Naive thymus-derived CD4-positive, alpha-beta T cell (primary cell): ENCODE data around the gene DGKZ. TPM values are rescaled to one million over a fixed set of nuclear protein-coding genes. Genes with fewer than 3 reads are reported as not detected.
A peak's percentile ranks its signal among the peaks of the same experiment; 100 is the strongest.

Experiments used
- ATAC-seq: fragments of 150-1000 bp; cut with Tn5 transposase; 2 replicates; pipeline ENCODE4 v1.10.0; 2021; ENCODE audit warnings: mild to moderate bottlenecking, moderate library complexity
- CTCF ChIA-PET: fragments of 350-600 bp; sonication (Branson Sonifier 250); formaldehyde crosslinking; loops from one replicate; lab custom pipeline; 2021; ENCODE audit warnings: antibody characterized with exemption; lab: Charles Lee
- POLR2A ChIA-PET: fragments of 350-600 bp; sonication (Branson Sonifier 250); formaldehyde crosslinking; loops from one replicate; lab custom pipeline; 2021; ENCODE audit warnings: antibody characterized with exemption, inconsistent platforms; lab: Charles Lee
- DNase-seq, 9 donors: peaks; one replicate each; pipeline versions ENCODE4 v3.0.0 to v3.0.0-alpha.2; 2020 to 2022; ENCODE audit warnings: mixed read lengths in 1 of 9
- H3K27ac ChIP-seq: one replicate; pipeline ENCODE4 v1.7.0; 2013; ENCODE audit warnings: mild to moderate bottlenecking, low read depth, low read length, moderate library complexity
- H3K27me3 ChIP-seq, 2 donors: one replicate each; pipeline ENCODE4 v1.7.0; 2013; ENCODE audit warnings: low read length in 2 of 2, mild to moderate bottlenecking in 2 of 2, moderate library complexity in 2 of 2; ENCODE audit not compliant: control insufficient read depth in 2 of 2, insufficient read depth in 2 of 2
- H3K36me3 ChIP-seq, 3 experiments: 1 replicate in 2 of 3; 2 replicates in 1 of 3; pipeline ENCODE4 v1.7.0; 2013; ENCODE audit warnings: low read length in 3 of 3, mild to moderate bottlenecking in 3 of 3, moderate library complexity in 1 of 3; ENCODE audit not compliant: insufficient read depth in 3 of 3, control insufficient read depth in 2 of 3
- H3K4me1 ChIP-seq, 2 donors: one replicate each; pipeline ENCODE4 v1.7.0; 2013; ENCODE audit warnings: low read length in 2 of 2, mild to moderate bottlenecking in 2 of 2, moderate library complexity in 1 of 2; ENCODE audit not compliant: control insufficient read depth in 2 of 2, insufficient read depth in 2 of 2
- H3K4me3 ChIP-seq: 2 replicates; pipeline ENCODE4 v1.7.0; 2013; ENCODE audit warnings: mild to moderate bottlenecking, low read length
- H3K9me3 ChIP-seq, 3 experiments: 1 replicate in 2 of 3; 2 replicates in 1 of 3; pipeline ENCODE4 v1.7.0; 2013; ENCODE audit warnings: low read length in 3 of 3; ENCODE audit not compliant: control insufficient read depth in 2 of 3
- H3K27ac Mint-ChIP-seq, 9 donors: one replicate each; pipeline ENCODE4 v1.8.0; 2020 to 2022; ENCODE audit warnings: mixed read lengths in 9 of 9, mild to moderate bottlenecking in 8 of 9, moderate library complexity in 5 of 9, inconsistent platforms in 2 of 9
- H3K27me3 Mint-ChIP-seq, 5 donors: one replicate each; pipeline ENCODE4 v1.8.0; 2021 to 2022; ENCODE audit warnings: mixed read lengths in 5 of 5, mild to moderate bottlenecking in 1 of 5
- H3K36me3 Mint-ChIP-seq, 5 donors: one replicate each; pipeline ENCODE4 v1.8.0; 2020 to 2022; ENCODE audit warnings: mixed read lengths in 5 of 5, mild to moderate bottlenecking in 3 of 5, inconsistent platforms in 1 of 5
- H3K4me1 Mint-ChIP-seq, 7 donors: one replicate each; pipeline ENCODE4 v1.8.0; 2020 to 2022; ENCODE audit warnings: mixed read lengths in 7 of 7, mild to moderate bottlenecking in 3 of 7, inconsistent platforms in 1 of 7
- H3K4me3 Mint-ChIP-seq, 10 donors: one replicate each; pipeline ENCODE4 v1.8.0; 2020 to 2022; ENCODE audit warnings: mild to moderate bottlenecking in 10 of 10, mixed read lengths in 10 of 10, moderate library complexity in 6 of 10, inconsistent platforms in 2 of 10
- H3K9me3 Mint-ChIP-seq, 11 donors: one replicate each; pipeline ENCODE4 v1.8.0; 2020 to 2022; ENCODE audit warnings: mixed read lengths in 11 of 11, mild to moderate bottlenecking in 4 of 11, inconsistent platforms in 1 of 11, moderate library complexity in 1 of 11
- intact Hi-C, 2 donors: fragments of 100-400 bp; cut with micrococcal nuclease; formaldehyde crosslinking; loops; one replicate each; pipeline ENCODE4 v1.15.1; 2023
- microRNA-seq: library from miRNA; unstranded; fragments of <30 nt; microRNA quantifications from one replicate; pipeline ENCODE4 v1.2.0, GENCODE V29; 2022; ENCODE audit warnings: borderline microRNAs expressed
- polyA plus RNA-seq, 2 donors: library from polyadenylated mRNA; unstranded; fragments of 300-500 nt; fragmentation: Illumina TruSeq; gene quantifications; one replicate each; pipeline ENCODE4 v1.2.3, GENCODE V29; 2021
- total RNA-seq, 6 experiments: library from RNA in 5 of 6; stranded (reverse) in 5 of 6; gene quantifications; 1 replicate in 5 of 6; 2 replicates in 1 of 6; pipeline ENCODE4 v1.2.3 and lab custom pipeline; 2021 to 2026

DGKZ gene
- total and polyA plus RNA-seq, 7 experiments from 2014 or later, result 41.5 to 291 (median 261) TPM

- H3K27me3 Mint-ChIP-seq, result no peaks in the 10 kb centered on the region
- H3K36me3 ChIP-seq, result peaks cover 0 to 46% (median 5%) of the 10 kb centered on the region in 3 experiments
- H3K27me3 ChIP-seq, result no peaks in the 10 kb centered on the region
- peaks cover 0 to 4% (median 0%) of the 10 kb centered on the region in 7 donors for H3K4me1 Mint-ChIP-seq
- ATAC-seq, result no peak
- no peak overlapping the region for H3K4me3 Mint-ChIP-seq
- ChIA-PET POLR2A (no interaction called here), CTCF (no interaction called here)
- H3K4me3 ChIP-seq, result no peak overlapping the region
- intact Hi-C loops, result no loop called here
- peaks cover 6 to 72% (median 39%) of the 10 kb centered on the region in 5 donors for H3K36me3 Mint-ChIP-seq
- no peak for DNase-seq
- no peaks in the 10 kb centered on the region for H3K9me3 Mint-ChIP-seq
- no peaks in the 10 kb centered on the region for H3K9me3 ChIP-seq
- no peaks in the 10 kb centered on the region for H3K4me1 ChIP-seq
- H3K27ac ChIP-seq, result no peak overlapping the region
- H3K27ac Mint-ChIP-seq, result peak overlapping the region in 3 of 9 donors; percentile 37 to 68 (median 67)
Observed at GRCh38 chr11:46422588-46422987, 75.3 kb downstream of the DGKZ start.

- peaks cover 9 to 65% (median 31%) of the 10 kb centered on the region in 5 donors for H3K36me3 Mint-ChIP-seq
- H3K27me3 Mint-ChIP-seq, result no peaks in the 10 kb centered on the region
- H3K9me3 Mint-ChIP-seq, result no peaks in the 10 kb centered on the region
- Histone ChIP-seq H3K9me3 (no peaks in the 10 kb centered on the region), H3K4me3 (no peak overlapping the region), H3K27ac (no peak overlapping the region), H3K27me3 (no peaks in the 10 kb centered on the region), H3K4me1 (no peaks in the 10 kb centered on the region), H3K36me3 (peaks cover 2 to 45% (median 5%) of the 10 kb centered on the region in 3 experiments)
- no peak for ATAC-seq
- POLR2A ChIA-PET, result no interaction called here
- DNase-seq, result no peak
- no peak overlapping the region for H3K4me3 Mint-ChIP-seq
- H3K27ac Mint-ChIP-seq, result no peak overlapping the region
- CTCF ChIA-PET, result no interaction called here
- H3K4me1 Mint-ChIP-seq, result peaks cover 0 to 2% (median 0%) of the 10 kb centered on the region in 7 donors
- intact Hi-C loops, result no loop called here
Observed at GRCh38 chr11:46426233-46426991, 79.1 kb downstream of the DGKZ start.

GRCh38 chr11:46427364-46427763 lies 80.1 kb downstream of the DGKZ start:
- peak overlapping the region in 1 of 9 donors; percentile 26 for H3K27ac Mint-ChIP-seq
- CTCF ChIA-PET, result no interaction called here
- ATAC-seq, result no peak

GRCh38 chr11:46429717-46430116 lies 82.5 kb downstream of the DGKZ start:
- H3K27ac Mint-ChIP-seq, result no peak overlapping the region

More at GRCh38 chr11:46427364-46427763, 80.1 kb downstream of the DGKZ start:
- Histone ChIP-seq H3K4me3 (no peak overlapping the region), H3K4me1 (no peaks in the 10 kb centered on the region), H3K36me3 (peaks cover 5 to 43% (median 5%) of the 10 kb centered on the region in 3 experiments), H3K9me3 (no peaks in the 10 kb centered on the region), H3K27ac (no peak overlapping the region), H3K27me3 (no peaks in the 10 kb centered on the region)
- intact Hi-C loops, result no loop called here
- DNase-seq, result no peak
- Mint-ChIP-seq H3K27me3 (no peaks in the 10 kb centered on the region), H3K4me1 (no peaks in the 10 kb centered on the region), H3K36me3 (peaks cover 10 to 67% (median 30%) of the 10 kb centered on the region in 5 donors), H3K9me3 (no peaks in the 10 kb centered on the region), H3K4me3 (no peak overlapping the region)
- POLR2A ChIA-PET, result no interaction called here

More at GRCh38 chr11:46429717-46430116, 82.5 kb downstream of the DGKZ start:
- ATAC-seq (no peak), DNase-seq (no peak)
- Histone ChIP-seq H3K9me3 (no peaks in the 10 kb centered on the region), H3K4me1 (no peaks in the 10 kb centered on the region), H3K4me3 (no peak overlapping the region), H3K27ac (no peak overlapping the region), H3K36me3 (peaks cover 5 to 58% (median 9%) of the 10 kb centered on the region in 3 experiments), H3K27me3 (no peaks in the 10 kb centered on the region)
- Mint-ChIP-seq H3K4me3 (no peak overlapping the region), H3K36me3 (peaks cover 4 to 69% (median 39%) of the 10 kb centered on the region in 5 donors), H3K9me3 (no peaks in the 10 kb centered on the region), H3K4me1 (no peaks in the 10 kb centered on the region), H3K27me3 (no peaks in the 10 kb centered on the region)
- intact Hi-C loops, result no loop called here
- ChIA-PET POLR2A (no interaction called here), CTCF (no interaction called here)

Small RNAs within 50 kb of the gene (microRNA-seq; reads per million reads assigned to microRNA genes)
- not detected for gene MIR4688

Other genes starting within 250 kb of the DGKZ start
- 10 to 100 TPM; 50.0 to 88.5 (median 56.6) TPM for gene PHF21A, start 226.0 kb upstream of the DGKZ start, total RNA-seq
- 1 to 10 TPM; 7.2 to 7.8 TPM for gene PHF21A, start 226.0 kb upstream of the DGKZ start, polyA plus RNA-seq
- not detected for gene CREB3L1, start 69.8 kb upstream of the DGKZ start, total RNA-seq
- gene CREB3L1, start 69.8 kb upstream of the DGKZ start, polyA plus RNA-seq, result not detected
- gene MDK, start 34.2 kb downstream of the DGKZ start, total RNA-seq, result 10 to 100 TPM in 2 of 5 experiments, 1 to 10 TPM in 3; 4.9 to 13.5 (median 8.8) TPM
- under 1 TPM in 1 of 2 donors, not detected in 1; 0.35 TPM for gene MDK, start 34.2 kb downstream of the DGKZ start, polyA plus RNA-seq
- 1 to 10 TPM in 2 of 5 experiments, under 1 TPM in 1, not detected in 2; 0.48 to 3.5 (median 3.1) TPM for gene CHRM4, start 44.3 kb downstream of the DGKZ start, total RNA-seq
- gene CHRM4, start 44.3 kb downstream of the DGKZ start, polyA plus RNA-seq, result under 1 TPM; 0.15 to 0.17 TPM
- 10 to 100 TPM; 38.1 to 48.7 (median 44.6) TPM for gene AMBRA1, start 246.6 kb downstream of the DGKZ start, total RNA-seq
- 10 to 100 TPM in 1 of 2 donors, 1 to 10 TPM in 1; 8.9 to 24.1 TPM for gene AMBRA1, start 246.6 kb downstream of the DGKZ start, polyA plus RNA-seq